SK-N-SH treated with all-trans-retinoic acid at 6 μM for 48 hours (cell line): ENCODE data around the gene ERN1.

Experiments
- ARNTL ChIP-seq: fragments of 450-650 bp; formaldehyde crosslinking; IDR thresholded peaks from 2 replicates; pipeline ENCODE4 v1.5.0; 2020; ENCODE audit warnings: low read depth, mild to moderate bottlenecking, moderate library complexity, borderline replicate concordance
- CSRNP3 ChIP-seq: fragments of 250-450 bp; sonication (Bioruptor Pico); IDR thresholded peaks from 2 replicates; pipeline ENCODE4 v1.5.1; 2021; ENCODE audit warnings: mild to moderate bottlenecking, moderate library complexity
- PATZ1 ChIP-seq: fragments of 250-450 bp; sonication (Bioruptor Pico); IDR thresholded peaks from 2 replicates; pipeline ENCODE4 v1.8.0; 2020; ENCODE audit warnings: mild to moderate bottlenecking, moderate library complexity, borderline replicate concordance
- RARB ChIP-seq: fragments of 250-450 bp; sonication (Bioruptor Pico); IDR thresholded peaks from 2 replicates; pipeline ENCODE4 v1.8.0; 2021; ENCODE audit warnings: mild to moderate bottlenecking, moderate library complexity

GRCh38 chr17:64038331-64039105 lies 91.4 kb downstream of the ERN1 start:
- TF ChIP-seq PATZ1 (CRISPR knock-in tag), result no peak
- no peak for TF ChIP-seq ARNTL (CRISPR knock-in tag)
- TF ChIP-seq RARB, result no peak
- TF ChIP-seq CSRNP3 (CRISPR knock-in tag), result no peak
